DND-41 (cell line): ENCODE data around the gene TNFAIP8.

Experiments used
- CTCF ChIP-seq: IDR thresholded peaks from 2 replicates; pipeline ENCODE4 v1.5.1; 2012; ENCODE audit warnings: borderline replicate concordance, low read length, moderate library complexity, mild to moderate bottlenecking; ENCODE audit not compliant: poor library complexity, severe bottlenecking; ENCODE audit errors: extremely low read depth
- EZH2 ChIP-seq: IDR thresholded peaks from 3 replicates; pipeline ENCODE4 v1.6.1; 2012; ENCODE audit warnings: borderline replicate concordance, low read depth, mild to moderate bottlenecking, moderate library complexity, low read length, inconsistent platforms; ENCODE audit not compliant: severe bottlenecking

GRCh38 chr5:119371146-119371545 lies 15.3 kb downstream of the TNFAIP8 start:
- TF ChIP-seq CTCF (no peak), EZH2 (no peak)
